Activated CD4-positive, alpha-beta T cell treated with anti-CD3 and anti-CD28 coated beads for 36 hours (primary cell): ENCODE data around the gene CLEC4M. TPM values are rescaled to one million over a fixed set of nuclear protein-coding genes. Genes with fewer than 3 reads are reported as not detected.
A peak's percentile ranks its signal among the peaks of the same experiment; 100 is the strongest.

Source experiments
- ATAC-seq: fragments of 200-7000 bp; cut with Tn5 transposase; one replicate; pipeline ENCODE4 v1.10.0; 2021; ENCODE audit warnings: mild to moderate bottlenecking, moderate library complexity
- CTCF ChIA-PET: fragments of 350-600 bp; sonication (Branson Sonifier 250); formaldehyde crosslinking; loops from one replicate; lab custom pipeline; 2021; ENCODE audit warnings: antibody characterized with exemption; lab: Charles Lee
- POLR2A ChIA-PET: fragments of 350-600 bp; sonication (Branson Sonifier 250); formaldehyde crosslinking; loops from one replicate; lab custom pipeline; 2021; ENCODE audit warnings: antibody characterized with exemption, inconsistent platforms; lab: Charles Lee
- DNase-seq: peaks from one replicate; pipeline ENCODE4 v3.0.0-alpha.2; 2020
- H3K27ac Mint-ChIP-seq: one replicate; pipeline ENCODE4 v1.8.0; 2021; ENCODE audit warnings: mixed read lengths
- H3K27me3 Mint-ChIP-seq: one replicate; pipeline ENCODE4 v1.8.0; 2021; ENCODE audit warnings: mixed read lengths
- H3K36me3 Mint-ChIP-seq: one replicate; pipeline ENCODE4 v1.8.0; 2021; ENCODE audit warnings: low read depth, mixed read lengths
- H3K4me1 Mint-ChIP-seq: one replicate; pipeline ENCODE4 v1.8.0; 2021; ENCODE audit warnings: mixed read lengths
- H3K4me3 Mint-ChIP-seq: one replicate; pipeline ENCODE4 v1.8.0; 2021; ENCODE audit warnings: mild to moderate bottlenecking, moderate library complexity, mixed read lengths
- H3K9me3 Mint-ChIP-seq: one replicate; pipeline ENCODE4 v1.8.0; 2021; ENCODE audit warnings: low read depth, mixed read lengths
- intact Hi-C, 2 experiments: fragments of 100-400 bp; cut with DNase I in 1 of 2; cut with micrococcal nuclease in 1 of 2; formaldehyde crosslinking; loops; one replicate each; pipeline versions ENCODE4 v1.14.2 to v1.15.1; 2022 to 2024; cut with DNase I, micrococcal nuclease
- total RNA-seq, 2 experiments: library from RNA; stranded (reverse); gene quantifications; one replicate each; pipeline ENCODE4 v1.2.3, GENCODE V29; 2021

CLEC4M gene
- total RNA-seq, 2 experiments from 2014 or later, result not detected

DNA sequence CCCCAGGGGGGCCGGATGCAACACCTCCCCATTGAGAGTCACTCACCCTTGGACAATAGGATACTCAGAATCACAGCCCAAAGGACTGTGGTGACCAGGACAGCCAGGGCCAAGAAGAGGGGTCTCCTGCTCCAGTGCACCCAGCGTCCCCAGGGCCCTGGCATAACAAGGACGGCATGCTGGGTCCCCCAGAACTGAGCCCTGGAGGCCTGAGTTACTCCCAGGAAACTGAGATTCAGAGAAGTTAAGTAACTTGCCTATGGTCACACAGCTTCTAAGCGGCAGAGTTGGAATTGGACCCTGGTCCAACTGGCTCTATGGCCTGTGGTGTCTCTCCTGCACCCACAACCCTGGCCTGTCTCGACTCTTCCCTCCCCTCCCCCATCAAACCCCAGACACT is 31.4 kb upstream of the CLEC4M start:
- no peak overlapping the region for H3K27ac Mint-ChIP-seq
- no peaks in the 10 kb centered on the region for H3K36me3 Mint-ChIP-seq
- H3K27me3 Mint-ChIP-seq, result peaks cover 57% of the 10 kb centered on the region
- DNase-seq, result no peak
- ATAC-seq, result no peak
- ChIA-PET CTCF (no interaction called here), POLR2A (no interaction called here)
- H3K4me3 Mint-ChIP-seq, result no peak overlapping the region
- H3K4me1 Mint-ChIP-seq, result peaks cover 11% of the 10 kb centered on the region
- intact Hi-C loops, result no loop called here
- H3K9me3 Mint-ChIP-seq, result no peaks in the 10 kb centered on the region

DNA sequence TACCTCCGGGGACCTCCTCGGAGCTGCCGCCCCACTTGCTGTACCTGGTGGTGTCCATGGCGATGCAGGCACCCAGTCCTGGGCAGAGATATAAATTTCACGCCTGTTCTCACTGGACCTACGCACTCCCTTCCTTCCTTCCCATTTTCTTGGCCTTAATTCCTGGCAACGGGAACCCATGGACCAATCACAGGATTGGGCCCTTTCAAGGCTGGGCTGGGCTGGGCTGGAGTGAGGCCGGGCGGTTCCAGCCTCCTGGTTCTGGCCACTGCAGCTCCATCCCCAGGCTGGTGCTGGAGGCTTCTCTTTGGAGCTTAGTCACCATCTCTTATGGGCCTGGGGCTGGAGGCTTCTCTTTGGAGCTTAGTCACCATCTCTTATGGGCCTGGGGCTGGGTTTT is 31.0 kb upstream of the CLEC4M start, which contains the start of gene CLEC4G:
TSS of gene CLEC4G (minus strand) at position 66 of the 400 bp plus-strand sequence. CDS start at position 58, 8 bp downstream.
- Mint-ChIP-seq H3K4me3 (no peak within 1 kb of the TSS), H3K4me1 (peaks cover 11% of the 10 kb centered on the region), H3K9me3 (no peaks in the 10 kb centered on the region), H3K36me3 (no peaks in the 10 kb centered on the region), H3K27ac (no peak within 1 kb of the TSS), H3K27me3 (peaks cover 55% of the 10 kb centered on the region)
- CTCF ChIA-PET, result no interaction called here
- POLR2A ChIA-PET, result no interaction called here
- intact Hi-C loops, result no loop called here
- DNase-seq (no peak), ATAC-seq (no peak)

DNA sequence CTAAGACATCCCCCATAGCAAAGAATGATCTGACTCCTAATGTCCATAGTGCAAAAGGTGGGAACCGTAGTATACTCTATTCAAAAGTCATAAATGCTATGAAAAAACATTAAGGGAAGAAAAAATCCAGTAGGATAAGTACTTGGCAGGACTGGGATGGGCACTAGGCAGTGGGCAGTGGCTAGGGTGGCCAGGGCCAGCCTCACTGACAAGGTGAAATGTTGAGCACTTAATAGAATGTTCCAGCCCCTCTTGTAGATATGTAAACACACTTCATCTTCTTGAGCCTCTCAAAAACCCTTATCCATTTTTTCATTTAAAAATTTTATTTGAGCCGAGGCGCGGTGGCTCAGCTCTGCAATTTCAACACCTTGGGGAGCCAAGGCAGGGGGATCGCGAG is 29.7 kb upstream of the CLEC4M start:
- H3K27ac Mint-ChIP-seq, result no peak overlapping the region
- DNase-seq (no peak), ATAC-seq (no peak)
- ChIA-PET CTCF (no interaction called here), POLR2A (no interaction called here)
- no peaks in the 10 kb centered on the region for H3K36me3 Mint-ChIP-seq
- H3K9me3 Mint-ChIP-seq, result no peaks in the 10 kb centered on the region
- intact Hi-C loops, result no loop called here
- no peak overlapping the region for H3K4me3 Mint-ChIP-seq
- peaks cover 46% of the 10 kb centered on the region for H3K27me3 Mint-ChIP-seq
- H3K4me1 Mint-ChIP-seq, result peaks cover 20% of the 10 kb centered on the region

DNA sequence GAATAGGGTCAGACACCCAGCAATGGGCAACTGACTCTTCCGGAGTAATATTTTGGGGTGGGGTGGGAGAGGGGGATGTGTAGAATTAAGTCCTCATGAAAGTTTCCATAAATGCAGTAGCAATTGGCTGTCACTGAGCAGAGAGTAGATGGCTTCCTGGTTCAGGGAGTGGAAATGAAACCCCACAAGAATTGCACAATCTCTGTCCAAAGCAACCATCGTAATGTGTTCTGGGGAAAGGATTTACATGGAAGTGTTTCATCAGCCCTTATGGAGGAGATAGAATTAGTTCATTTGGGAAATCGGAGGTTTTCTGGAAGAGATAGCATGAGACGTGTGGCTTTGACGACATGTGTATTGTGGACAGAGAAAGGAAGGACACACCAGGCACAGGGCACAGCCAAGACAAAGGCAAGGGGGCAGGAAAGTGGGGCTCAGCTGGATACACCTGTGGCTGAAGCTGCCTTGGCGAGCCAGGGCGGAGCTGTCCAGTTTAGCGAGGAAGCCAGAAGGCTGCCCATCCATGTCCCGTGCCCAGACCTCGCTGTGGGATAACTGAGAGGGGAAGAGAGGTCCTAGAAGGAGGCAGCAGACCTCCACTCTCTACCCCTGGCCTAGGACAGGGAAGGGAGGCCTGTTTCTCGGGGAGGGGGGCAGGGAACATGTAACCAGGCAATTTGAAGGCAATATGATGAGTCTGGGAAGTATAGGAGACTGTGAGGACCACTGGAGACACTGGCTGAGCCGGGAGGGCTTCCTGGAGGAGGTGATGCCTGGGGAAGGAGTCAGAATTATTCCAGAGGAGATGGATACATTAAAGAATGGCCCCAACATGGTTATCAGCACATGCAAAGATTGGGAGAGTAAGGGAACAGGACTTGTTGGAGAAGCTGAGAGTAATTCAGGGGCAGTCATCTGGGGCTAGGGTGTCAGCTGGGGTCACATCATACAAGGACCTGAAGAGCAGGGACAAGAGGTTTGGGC is 28.5 kb upstream of the CLEC4M start:
- intact Hi-C loops, result loop anchor here in 1 of 2 experiments (5.0 kb wide), 2 partner anchors 32 to 38 kb away; partner anchors contain the start of gene FCER2
- ChIA-PET CTCF (interaction anchor here (1.0 kb wide), 1 partner anchor 10 kb away, joined by 3 read pairs; no protein-coding TSS in a partner anchor), POLR2A (no interaction called here)

DNA sequence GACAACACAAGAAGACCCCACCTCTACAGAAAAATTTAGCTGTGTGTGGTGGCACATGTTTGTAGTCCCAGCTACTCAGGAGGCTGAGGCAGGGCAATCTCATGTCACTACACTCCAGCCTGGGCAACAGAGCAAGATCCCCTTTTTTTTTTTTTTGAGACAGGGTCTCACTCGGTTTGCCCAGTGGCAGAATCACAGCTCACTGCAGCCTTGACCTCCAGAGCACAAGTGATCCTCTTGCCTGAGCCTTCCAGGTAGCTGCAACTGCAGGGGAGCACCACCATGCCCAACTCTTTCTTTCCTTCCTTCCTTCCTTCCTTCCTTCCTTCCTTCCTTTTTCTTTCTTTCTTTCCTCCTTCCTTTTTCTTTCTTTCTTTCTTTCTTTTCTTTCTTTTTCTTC is 26.9 kb upstream of the CLEC4M start:
- intact Hi-C loops, result loop anchor here in 1 of 2 experiments (5.0 kb wide), 2 partner anchors 34 to 36 kb away; partner anchors contain the start of gene FCER2
- Mint-ChIP-seq H3K9me3 (no peaks in the 10 kb centered on the region), H3K36me3 (no peaks in the 10 kb centered on the region), H3K27me3 (peaks cover 44% of the 10 kb centered on the region), H3K4me3 (no peak overlapping the region), H3K4me1 (peaks cover 9% of the 10 kb centered on the region), H3K27ac (no peak overlapping the region)
- no peak for DNase-seq
- CTCF ChIA-PET, result no interaction called here
- POLR2A ChIA-PET, result no interaction called here
- no peak for ATAC-seq

More for the DNA sequence above, 28.5 kb upstream of the CLEC4M start:
- DNase-seq (no peak), ATAC-seq (no peak)
- H3K27me3 Mint-ChIP-seq, result peaks cover 41% of the 10 kb centered on the region
- H3K27ac Mint-ChIP-seq, result no peak overlapping the region
- no peaks in the 10 kb centered on the region for H3K9me3 Mint-ChIP-seq
- H3K4me1 Mint-ChIP-seq, result peaks cover 14% of the 10 kb centered on the region
- no peak overlapping the region for H3K4me3 Mint-ChIP-seq
- no peaks in the 10 kb centered on the region for H3K36me3 Mint-ChIP-seq

DNA sequence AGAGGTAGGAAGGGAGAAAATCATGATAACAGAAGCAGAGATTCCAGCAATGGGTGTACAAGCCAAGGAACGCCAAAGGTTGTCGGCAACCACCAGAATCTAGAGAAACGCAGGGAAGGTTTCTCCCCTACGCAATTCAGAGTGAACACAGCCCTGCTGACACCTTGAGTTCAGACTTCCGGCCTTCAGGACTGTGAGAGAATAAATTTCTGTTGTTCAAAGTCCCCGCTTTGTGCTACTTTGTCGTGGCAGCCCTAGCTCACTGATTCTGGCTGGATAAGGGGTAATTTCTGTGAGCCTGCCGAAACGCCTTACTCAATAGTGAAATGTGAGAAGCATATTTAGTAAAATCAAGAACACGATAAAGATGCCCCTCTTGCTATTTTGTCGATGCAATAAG is 25.8 kb upstream of the CLEC4M start:
- intact Hi-C loops, result loop anchor here in 1 of 2 experiments (5.0 kb wide), 2 partner anchors 35 kb away; partner anchors contain the start of gene FCER2
- H3K27me3 Mint-ChIP-seq, result peaks cover 37% of the 10 kb centered on the region
- H3K4me1 Mint-ChIP-seq, result peaks cover 9% of the 10 kb centered on the region
- no peak overlapping the region for H3K27ac Mint-ChIP-seq
- ChIA-PET POLR2A (no interaction called here), CTCF (no interaction called here)
- DNase-seq, result no peak
- H3K9me3 Mint-ChIP-seq, result no peaks in the 10 kb centered on the region
- no peak for ATAC-seq
- no peak overlapping the region for H3K4me3 Mint-ChIP-seq
- H3K36me3 Mint-ChIP-seq, result no peaks in the 10 kb centered on the region

DNA sequence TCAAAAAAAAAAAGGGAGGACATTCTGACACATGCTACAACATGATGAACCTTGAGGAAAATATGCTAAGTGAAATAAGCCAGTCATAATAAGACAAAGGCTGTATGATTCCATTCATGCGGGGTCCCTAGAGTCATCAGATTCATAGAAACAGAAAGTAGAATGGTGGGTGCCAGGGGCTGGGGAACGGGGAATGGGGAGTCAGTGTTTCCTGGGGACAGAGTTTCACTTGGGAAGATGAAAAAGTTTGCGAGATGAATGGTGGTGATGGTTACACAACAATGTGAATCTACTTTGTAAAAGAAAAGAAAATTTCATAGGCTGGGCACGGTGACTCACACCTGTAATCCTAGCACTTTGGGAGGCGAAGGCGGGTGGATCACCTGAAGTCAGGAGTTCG is 25.0 kb upstream of the CLEC4M start:
- peak; percentile 93 for ATAC-seq
- intact Hi-C loops, result loop anchor here (1.0 to 5.0 kb wide), 4 partner anchors 13 to 36 kb away; partner anchors contain the start of gene FCER2 (in 1 of the 2)
- H3K9me3 Mint-ChIP-seq, result no peaks in the 10 kb centered on the region

DNA sequence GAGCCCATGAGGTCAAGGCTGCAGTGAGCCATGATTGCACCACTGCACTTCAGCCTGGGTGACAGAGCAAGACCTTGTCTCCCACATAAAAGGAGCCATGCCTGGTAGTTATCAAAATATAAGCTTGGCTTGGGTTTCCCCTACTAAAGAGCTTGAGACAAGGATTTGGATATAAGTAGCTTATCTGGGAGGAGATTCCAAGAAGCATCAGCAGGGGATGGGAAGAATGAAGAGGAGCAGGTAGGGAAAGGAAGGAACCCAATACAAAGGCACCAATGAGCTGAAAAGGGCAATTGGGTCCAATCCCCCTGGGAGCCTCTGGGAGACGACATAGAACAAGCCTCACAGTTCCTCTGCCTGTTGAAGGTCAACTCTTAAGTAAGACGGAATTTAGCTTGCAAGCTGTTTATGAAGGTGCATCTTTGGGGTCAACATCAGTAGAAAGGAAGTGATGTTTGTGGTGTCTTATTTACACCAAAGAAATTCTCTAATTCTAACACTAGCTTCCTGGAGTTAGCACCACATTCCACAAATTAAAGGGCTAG is 23.8 kb upstream of the CLEC4M start:
- Mint-ChIP-seq H3K27me3 (peaks cover 44% of the 10 kb centered on the region), H3K4me3 (no peak overlapping the region), H3K36me3 (no peaks in the 10 kb centered on the region), H3K9me3 (no peaks in the 10 kb centered on the region), H3K4me1 (peaks cover 9% of the 10 kb centered on the region), H3K27ac (no peak overlapping the region)
- DNase-seq, result no peak
- no peak for ATAC-seq
- CTCF ChIA-PET, result interaction anchor here (0.6 to 1.6 kb wide), 6 partner anchors 8 to 192 kb away, joined by 3 to 6 read pairs (median 4); partner anchors contain the start of genes CD209, CLEC4M and TRAPPC5
- intact Hi-C loops, result loop anchor here in 1 of 2 experiments (5.0 kb wide), 2 partner anchors 33 to 37 kb away; partner anchors contain the start of gene FCER2
- POLR2A ChIA-PET, result no interaction called here

More for the DNA sequence above, 25.0 kb upstream of the CLEC4M start:
- Mint-ChIP-seq H3K4me3 (no peak overlapping the region), H3K4me1 (peaks cover 9% of the 10 kb centered on the region), H3K27me3 (peaks cover 41% of the 10 kb centered on the region), H3K36me3 (no peaks in the 10 kb centered on the region), H3K27ac (no peak overlapping the region)
- DNase-seq, result peak; percentile 55
- CTCF ChIA-PET, result no interaction called here
- POLR2A ChIA-PET, result no interaction called here

DNA sequence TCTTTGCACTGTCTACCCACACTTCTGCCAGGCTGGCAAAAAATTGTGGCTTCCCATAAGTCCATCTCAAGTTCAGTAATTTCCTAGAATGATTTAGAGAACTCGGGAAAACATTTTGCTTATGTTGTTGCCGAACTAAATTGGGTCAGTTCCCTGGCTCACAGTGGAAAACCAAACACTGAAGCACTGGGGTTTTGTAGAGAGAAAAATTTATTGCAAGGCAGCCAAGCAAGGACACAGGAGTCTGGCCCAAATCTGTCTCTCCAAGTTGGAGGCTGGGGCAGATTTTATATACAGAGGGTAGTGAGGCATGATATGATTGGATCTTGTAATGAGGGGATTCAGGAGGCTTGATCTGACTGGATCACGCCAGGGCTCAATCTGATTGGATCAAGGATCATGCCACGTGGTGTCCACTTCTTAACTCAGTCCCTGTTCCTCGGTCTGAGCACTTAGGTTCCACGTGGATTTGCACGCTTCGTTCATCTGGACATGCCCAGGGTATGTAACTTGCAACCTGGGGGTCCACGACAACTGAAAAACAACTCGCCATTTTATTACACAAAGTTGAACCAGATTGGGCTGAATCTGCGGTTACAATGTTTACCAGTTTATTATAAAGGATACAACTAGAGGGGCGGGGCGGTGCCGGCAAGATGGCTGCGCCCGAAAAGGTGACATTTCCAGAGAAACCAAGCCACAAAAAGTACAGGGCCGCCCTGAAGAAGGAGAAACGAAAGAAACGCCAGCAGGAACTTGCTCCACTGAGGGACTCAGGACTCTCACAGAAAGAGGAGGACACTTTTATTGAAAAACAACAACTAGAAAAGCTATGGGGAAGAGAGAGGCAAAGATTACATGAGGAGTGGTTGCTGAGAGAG is 23.0 kb upstream of the CLEC4M start:
- Mint-ChIP-seq H3K4me3 (no peak overlapping the region), H3K27ac (no peak overlapping the region), H3K9me3 (no peaks in the 10 kb centered on the region), H3K27me3 (peaks cover 45% of the 10 kb centered on the region), H3K36me3 (no peaks in the 10 kb centered on the region), H3K4me1 (peaks cover 9% of the 10 kb centered on the region)
- ChIA-PET POLR2A (no interaction called here), CTCF (interaction anchor here (0.7 to 1.6 kb wide), 5 partner anchors 8 to 182 kb away, joined by 3 to 6 read pairs (median 4); partner anchors contain the start of genes CD209, CLEC4M and TRAPPC5)
- DNase-seq (no peak), ATAC-seq (no peak)
- intact Hi-C loops, result loop anchor here in 1 of 2 experiments (5.0 kb wide), 2 partner anchors 32 to 38 kb away; partner anchors contain the start of gene FCER2

DNA sequence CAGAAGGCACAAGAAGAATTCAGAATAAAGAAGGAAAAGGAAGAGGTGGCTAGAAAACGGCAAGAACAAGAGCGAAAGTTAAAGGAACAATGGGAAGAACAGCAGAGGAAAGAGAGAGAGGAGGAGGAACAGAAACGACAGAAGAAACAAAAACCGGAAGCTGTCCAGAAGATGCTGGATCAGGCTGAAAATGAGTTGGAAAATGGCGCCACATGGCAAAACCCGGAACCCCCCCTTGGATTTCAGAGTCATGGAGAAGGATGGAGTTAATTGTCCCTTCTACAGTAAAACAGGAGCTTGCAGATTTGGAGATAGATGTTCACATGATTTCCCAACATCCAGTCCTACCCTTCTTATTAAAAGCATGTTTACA is 22.4 kb upstream of the CLEC4M start:
- ChIA-PET POLR2A (no interaction called here), CTCF (no interaction called here)
- intact Hi-C loops, result no loop called here
- H3K4me3 Mint-ChIP-seq, result no peak overlapping the region
- H3K36me3 Mint-ChIP-seq, result no peaks in the 10 kb centered on the region
- H3K27me3 Mint-ChIP-seq, result peaks cover 40% of the 10 kb centered on the region
- DNase-seq (no peak), ATAC-seq (no peak)
- no peak overlapping the region for H3K27ac Mint-ChIP-seq
- H3K4me1 Mint-ChIP-seq, result peaks cover 9% of the 10 kb centered on the region
- H3K9me3 Mint-ChIP-seq, result no peaks in the 10 kb centered on the region
